HepG2 (cell line): ENCODE results near the gene NIP7. TPM values are rescaled to one million over a fixed set of nuclear protein-coding genes. Genes with fewer than 3 reads are reported as not detected.

Experiments used
- BCLAF1 ChIP-seq: fragments of 450-650 bp; IDR thresholded peaks from 2 replicates; pipeline ENCODE4 v1.6.1; 2017; ENCODE audit warnings: mild to moderate bottlenecking
- GATA4 ChIP-seq: sonication (generic); IDR thresholded peaks from 2 replicates; pipeline ENCODE4 v1.6.1; 2016; ENCODE audit warnings: antibody characterized with exemption, low read depth, borderline replicate concordance
- HNF1A ChIP-seq, 2 experiments: sonication (generic) in 1 of 2; formaldehyde crosslinking in 1 of 2; IDR thresholded peaks; 2 replicates each; pipeline versions ENCODE4 v1.4.0 to v1.6.1; 2016 to 2020; ENCODE audit warnings: borderline replicate concordance in 1 of 2, low read depth in 1 of 2, mild to moderate bottlenecking in 1 of 2, missing genetic modification reagents in 1 of 2
- MED13 ChIP-seq: sonication (generic); formaldehyde crosslinking; IDR thresholded peaks from 2 replicates; pipeline ENCODE4 v1.5.0; 2020; ENCODE audit warnings: missing genetic modification reagents
- REST ChIP-seq, 2 experiments: IDR thresholded peaks; 2 replicates each; pipeline ENCODE4 v1.6.1; 2011 to 2012; ENCODE audit warnings: low read length in 2 of 2, borderline replicate concordance in 1 of 2, low read depth in 1 of 2, mild to moderate bottlenecking in 1 of 2, moderate library complexity in 1 of 2
- THAP8 ChIP-seq: sonication (generic); formaldehyde crosslinking; IDR thresholded peaks from 2 replicates; pipeline ENCODE4 v1.5.1; 2020; ENCODE audit warnings: missing genetic modification reagents, mild to moderate bottlenecking, borderline replicate concordance
- ZNF441 ChIP-seq: sonication (generic); formaldehyde crosslinking; IDR thresholded peaks from 2 replicates; pipeline ENCODE4 v1.7.0; 2021; ENCODE audit warnings: missing genetic modification reagents, borderline replicate concordance
- ZNF484 ChIP-seq: sonication (generic); formaldehyde crosslinking; IDR thresholded peaks from 2 replicates; pipeline ENCODE4 v1.5.1; 2020; ENCODE audit warnings: mild to moderate bottlenecking, low read depth, missing genetic modification reagents, borderline replicate concordance
- ZNF512B ChIP-seq: sonication (generic); formaldehyde crosslinking; IDR thresholded peaks from 2 replicates; pipeline ENCODE4 v1.5.1; 2020; ENCODE audit warnings: missing genetic modification reagents, mild to moderate bottlenecking, borderline replicate concordance
- ZNF7 ChIP-seq: IDR thresholded peaks from 2 replicates; pipeline ENCODE4 v1.6.1; 2016; ENCODE audit warnings: missing biosample characterization, missing genetic modification reagents
- ZZZ3 ChIP-seq: sonication (generic); formaldehyde crosslinking; IDR thresholded peaks from 2 replicates; pipeline ENCODE4 v1.4.0; 2020; ENCODE audit warnings: missing genetic modification reagents, mild to moderate bottlenecking, borderline replicate concordance
- polyA plus RNA-seq, 8 experiments: library from polyadenylated mRNA; depleted of rRNA in 3 of 8; stranded (reverse) in 7 of 8; unstranded in 1 of 8; fragments of >200 nt; fragmentation: Illumina TruSeq in 4 of 8; extraction: Trizol in 4 of 8; gene quantifications; 2 replicates each; pipeline versions ENCODE4 v1.2.1 to v1.2.3, GENCODE V29; 2011 to 2016; ENCODE audit warnings: low read depth in 4 of 8, missing spikeins in 1 of 8, mixed read lengths in 1 of 8; ENCODE audit not compliant: insufficient read depth in 1 of 8
- total RNA-seq, 5 experiments: library from RNA; depleted of rRNA; stranded (reverse); fragments of >200 nt; fragmentation: Illumina TruSeq; extraction: Trizol; gene quantifications; 2 replicates each; pipeline ENCODE4 v1.2.3, GENCODE V29; 2016; ENCODE audit warnings: low read depth in 1 of 5

NIP7 gene
- total and polyA plus RNA-seq, 2 of the 13 experiments (the other 11 are each of a cell fraction or from before 2014, with no cell fraction given), result 15.3 to 114 TPM

GRCh38 chr16:69329369-69330285, 9.9 kb upstream of the NIP7 start (continued):
- TF ChIP-seq BCLAF1, result no peak
- TF ChIP-seq THAP8 (CRISPR knock-in tag), result peak; percentile 88; the same call in 1 of the 2 replicates
- 0 out of 2 replicates have a peak, but pooled peaks have one; percentile 70 for TF ChIP-seq ZNF512B
- no peak for TF ChIP-seq HNF1A (IDR thresholded peaks at IDR 0.05; ENCODE audit: low read depth)
- no peak for TF ChIP-seq HNF1A (CRISPR knock-in tag; IDR thresholded peaks at IDR 0.05; ENCODE audit: borderline replicate concordance)
- TF ChIP-seq GATA4, result 0 out of 2 replicates have a peak, but pooled peaks have one; percentile 6
- TF ChIP-seq ZNF441 (CRISPR knock-in tag), result peak; percentile 6; the same call in 1 of the 2 replicates
- no peak for TF ChIP-seq ZZZ3
- 0 out of 2 replicates have a peak, but pooled peaks have one; percentile 30 for TF ChIP-seq MED13 (CRISPR knock-in tag)
- TF ChIP-seq REST (IDR thresholded peaks at IDR 0.05; ENCODE audit: borderline replicate concordance in 1 of 2, low read depth in 1 of 2, low read length in 2 of 2), result no peak
- no peak for TF ChIP-seq ZNF7 (CRISPR knock-in tag)
- 0 out of 2 replicates have a peak, but pooled peaks have one; percentile 45 for TF ChIP-seq ZNF484 (CRISPR knock-in tag)
